Lower leg skin (tissue), 3 donors: ENCODE measurements around the gene ISCA1.

Experiments
- CTCF ChIP-seq, 3 donors: fragments of 450-650 bp; IDR thresholded peaks; one replicate each; pipeline ENCODE4 v1.5.1; 2016; ENCODE audit warnings: antibody characterized with exemption in 3 of 3, mild to moderate bottlenecking in 3 of 3, moderate library complexity in 2 of 3
- POLR2A ChIP-seq, 2 donors: fragments of 450-650 bp; IDR thresholded peaks; one replicate each; pipeline ENCODE4 v1.6.1; 2016 to 2017; ENCODE audit warnings: antibody characterized with exemption in 2 of 2, mild to moderate bottlenecking in 1 of 2, moderate library complexity in 1 of 2

- TF ChIP-seq CTCF (IDR thresholded peaks at IDR 0.05) (no peak), POLR2A (IDR thresholded peaks at IDR 0.05) (no peak)
Measured at GRCh38 chr9:86230858-86231257, 51.5 kb downstream of the ISCA1 start.
